ENCODE measurements around the gene SSR1.

The SSR1 gene

DNA sequence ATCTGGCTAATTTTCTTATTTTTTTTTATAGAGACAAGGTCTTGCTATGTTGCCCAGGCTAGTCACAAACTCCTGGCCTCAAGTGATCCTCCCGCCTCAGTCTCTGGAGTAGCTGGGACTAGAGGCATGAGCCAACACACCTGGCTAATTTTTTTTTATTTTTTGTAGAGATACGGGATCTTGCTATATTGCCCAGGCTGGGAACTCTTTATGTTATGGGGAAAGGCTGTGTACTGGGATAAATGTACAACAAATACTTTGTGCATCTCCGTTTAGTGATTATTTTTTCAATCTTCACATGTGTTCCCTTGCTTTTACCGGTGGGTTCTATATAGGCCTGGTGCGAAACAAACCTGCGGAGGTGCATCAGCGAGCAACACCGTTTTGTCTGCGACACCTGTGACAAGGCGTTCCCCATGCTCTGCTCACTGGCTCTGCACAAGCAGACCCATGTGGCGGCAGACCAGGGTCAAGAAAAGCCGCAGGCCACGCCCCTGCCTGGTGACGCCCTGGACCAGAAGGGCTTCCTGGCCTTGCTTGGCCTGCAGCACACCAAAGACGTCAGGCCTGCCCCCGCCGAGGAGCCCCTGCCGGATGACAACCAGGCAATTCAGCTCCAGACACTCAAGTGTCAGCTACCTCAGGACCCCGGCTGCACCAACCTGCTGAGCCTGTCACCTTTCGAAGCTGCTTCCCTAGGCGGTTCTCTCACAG, 84.2 kb downstream of the SSR1 start:
- H3K4me3 ChIP-seq (ENCODE audit: low read depth, low read length), result no peak overlapping the region
- no peak for DNase-seq (ENCODE audit: low read depth)
- TF ChIP-seq, protein P1, sequence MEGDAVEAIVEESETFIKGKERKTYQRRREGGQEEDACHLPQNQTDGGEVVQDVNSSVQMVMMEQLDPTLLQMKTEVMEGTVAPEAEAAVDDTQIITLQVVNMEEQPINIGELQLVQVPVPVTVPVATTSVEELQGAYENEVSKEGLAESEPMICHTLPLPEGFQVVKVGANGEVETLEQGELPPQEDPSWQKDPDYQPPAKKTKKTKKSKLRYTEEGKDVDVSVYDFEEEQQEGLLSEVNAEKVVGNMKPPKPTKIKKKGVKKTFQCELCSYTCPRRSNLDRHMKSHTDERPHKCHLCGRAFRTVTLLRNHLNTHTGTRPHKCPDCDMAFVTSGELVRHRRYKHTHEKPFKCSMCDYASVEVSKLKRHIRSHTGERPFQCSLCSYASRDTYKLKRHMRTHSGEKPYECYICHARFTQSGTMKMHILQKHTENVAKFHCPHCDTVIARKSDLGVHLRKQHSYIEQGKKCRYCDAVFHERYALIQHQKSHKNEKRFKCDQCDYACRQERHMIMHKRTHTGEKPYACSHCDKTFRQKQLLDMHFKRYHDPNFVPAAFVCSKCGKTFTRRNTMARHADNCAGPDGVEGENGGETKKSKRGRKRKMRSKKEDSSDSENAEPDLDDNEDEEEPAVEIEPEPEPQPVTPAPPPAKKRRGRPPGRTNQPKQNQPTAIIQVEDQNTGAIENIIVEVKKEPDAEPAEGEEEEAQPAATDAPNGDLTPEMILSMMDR (conservative IDR thresholded peaks at IDR 0.05; ENCODE audit: low read depth, low read length), result no peak

DNA sequence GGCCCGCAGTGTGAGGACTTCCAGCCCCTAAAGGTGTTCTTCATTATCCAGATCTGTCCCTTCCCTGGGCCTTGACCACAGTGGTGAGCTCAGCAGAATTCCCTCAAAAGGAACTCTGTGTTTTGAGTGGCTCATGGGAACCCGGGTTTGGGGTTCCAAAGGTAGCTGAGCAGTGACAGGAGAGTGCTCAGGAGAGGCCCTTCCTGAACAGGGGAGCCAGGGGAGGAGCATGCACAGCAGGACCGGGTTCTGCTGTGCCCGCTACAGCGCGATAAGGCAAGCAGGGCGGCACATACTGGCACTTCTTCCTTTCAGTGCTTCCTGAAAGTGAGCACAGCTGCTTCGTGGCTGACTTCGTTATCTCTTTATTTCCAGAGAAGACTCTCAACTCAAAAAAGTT, 88.3 kb downstream of the SSR1 start:
- TF ChIP-seq, protein P1 (conservative IDR thresholded peaks at IDR 0.05; ENCODE audit: low read depth, low read length), result no peak
- no peak overlapping the region for H3K4me3 ChIP-seq (ENCODE audit: low read depth, low read length)
- no peak for DNase-seq (ENCODE audit: low read depth)

DNA sequence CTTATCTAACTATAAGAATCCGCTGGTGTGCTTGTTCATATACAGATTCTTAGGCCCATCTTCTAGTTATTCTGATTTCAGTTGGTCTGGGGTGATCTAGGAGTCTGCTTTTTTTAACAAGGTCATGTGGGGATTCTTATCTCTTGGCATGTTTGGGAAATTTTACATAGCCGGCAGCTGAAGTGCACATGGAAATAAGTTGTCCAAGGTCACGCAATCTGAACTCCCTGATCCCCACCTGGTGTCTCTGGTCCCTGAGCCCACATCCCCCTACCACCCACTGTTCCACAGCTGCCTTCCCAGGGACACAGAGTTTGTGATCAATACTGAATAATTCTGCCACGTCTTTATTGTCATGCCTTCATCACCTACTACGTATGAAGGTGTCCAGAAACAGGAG, 90.8 kb downstream of the SSR1 start:
- TF ChIP-seq, protein P1 (conservative IDR thresholded peaks at IDR 0.05; ENCODE audit: low read depth, low read length), result no peak
- no peak for DNase-seq (ENCODE audit: low read depth)
- no peak overlapping the region for H3K4me3 ChIP-seq (ENCODE audit: low read depth, low read length)

DNA sequence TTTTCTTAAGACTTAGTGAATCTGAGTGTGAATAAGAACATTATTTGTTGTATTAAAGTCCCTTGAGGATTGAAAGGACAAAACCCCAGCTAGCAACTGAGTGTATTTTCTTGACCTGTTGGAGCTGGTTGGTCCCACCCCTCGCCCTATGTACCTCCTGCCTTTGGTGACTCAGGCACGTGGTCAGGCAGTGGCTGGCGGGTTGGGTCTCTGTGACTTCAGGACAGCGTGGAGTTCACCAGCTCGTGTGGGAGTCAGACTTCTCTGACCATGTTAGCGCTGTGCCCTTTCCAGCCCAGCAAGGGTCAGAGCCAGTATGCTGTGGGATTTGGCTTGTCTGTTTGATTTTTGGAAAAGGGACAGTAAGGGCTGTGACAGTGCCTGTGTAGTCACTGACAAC, 93.7 kb downstream of the SSR1 start:
- DNase-seq (ENCODE audit: low read depth), result peak; percentile 40
- TF ChIP-seq, protein P1 (conservative IDR thresholded peaks at IDR 0.05; ENCODE audit: low read depth, low read length), result no peak
- H3K4me3 ChIP-seq (ENCODE audit: low read depth, low read length), result no peak overlapping the region

DNA sequence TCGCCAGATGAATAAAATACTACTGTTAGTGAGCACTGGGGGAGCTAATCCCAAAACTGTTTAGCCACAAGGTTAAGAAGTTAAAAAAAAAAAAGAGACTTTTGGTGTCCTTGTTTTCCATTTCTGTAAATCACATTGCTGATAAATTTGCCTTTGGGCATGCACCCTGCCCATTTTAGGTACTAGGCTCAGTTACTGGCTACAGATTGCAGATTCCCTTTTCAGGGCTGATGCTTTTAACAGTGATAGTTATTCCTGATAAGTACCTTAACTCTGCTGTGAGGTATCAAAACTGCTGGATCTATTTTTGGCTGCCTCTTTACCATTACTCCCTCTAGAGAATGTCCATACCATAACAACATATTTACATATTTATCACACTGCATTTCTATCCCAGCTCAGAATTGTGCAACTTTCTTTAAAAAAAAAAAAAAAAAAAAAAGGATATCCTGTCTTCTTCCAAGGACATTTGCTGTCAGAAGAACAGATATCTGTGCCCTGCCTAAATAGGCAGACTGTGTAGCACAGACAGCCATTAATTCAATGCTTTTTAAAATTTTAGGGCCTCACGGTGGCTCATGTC, 94.5 kb downstream of the SSR1 start:
- no peak overlapping the region for H3K4me3 ChIP-seq (ENCODE audit: low read depth, low read length)
- TF ChIP-seq, protein P1 (conservative IDR thresholded peaks at IDR 0.05; ENCODE audit: low read depth, low read length), result peak; percentile 1
- DNase-seq (ENCODE audit: low read depth), result peak; percentile 30

All from choroid plexus epithelial cell (primary cell).